Retina (tissue), 1 donor: ENCODE measurements around the gene PDGFD.
A peak's percentile ranks its signal among the peaks of the same experiment; 100 is the strongest.

Experiments
- DNase-seq: peaks from one replicate; pipeline ENCODE4 v3.0.0-alpha.2; 2016

Gene PDGFD

DNA sequence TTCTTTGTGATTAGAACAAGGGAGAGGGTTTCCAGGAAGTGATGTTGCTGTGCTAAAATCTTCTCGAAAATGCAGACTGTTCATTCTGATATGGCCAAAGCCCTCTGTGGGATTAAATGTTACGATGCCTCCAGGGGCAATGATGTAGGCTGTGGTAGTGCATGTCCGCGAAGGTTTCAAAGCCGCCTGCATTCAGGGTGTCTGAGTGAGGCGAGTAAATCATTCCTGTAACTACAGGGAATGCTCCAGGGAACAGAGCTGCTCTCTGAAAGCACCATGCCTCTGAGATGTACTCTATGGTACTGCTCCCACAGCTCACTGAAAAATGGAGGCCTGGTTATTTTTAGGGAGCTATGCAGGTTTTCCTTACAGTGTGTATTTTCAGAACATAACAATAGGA lies 21.2 kb downstream of the PDGFD start:
- no peak for DNase-seq

DNA sequence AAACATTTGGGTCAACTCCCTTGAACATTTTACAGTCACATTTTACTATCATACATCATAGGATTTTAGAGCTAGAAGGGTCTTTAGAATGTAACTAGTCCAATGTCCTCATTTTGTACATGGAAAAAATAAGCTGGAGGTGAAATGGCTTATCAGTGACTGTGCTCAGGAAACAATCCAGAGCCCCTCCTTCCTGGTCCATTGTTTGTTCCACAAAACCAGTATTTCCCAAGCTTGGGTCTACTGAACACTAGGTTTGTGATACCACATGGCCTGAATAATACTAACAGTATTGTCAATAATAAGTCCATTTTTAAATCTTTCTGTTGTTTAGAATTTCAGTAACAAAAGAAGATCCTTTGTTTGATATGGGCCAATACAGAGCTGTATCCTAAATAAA lies 27.1 kb downstream of the PDGFD start:
- no peak for DNase-seq

DNA sequence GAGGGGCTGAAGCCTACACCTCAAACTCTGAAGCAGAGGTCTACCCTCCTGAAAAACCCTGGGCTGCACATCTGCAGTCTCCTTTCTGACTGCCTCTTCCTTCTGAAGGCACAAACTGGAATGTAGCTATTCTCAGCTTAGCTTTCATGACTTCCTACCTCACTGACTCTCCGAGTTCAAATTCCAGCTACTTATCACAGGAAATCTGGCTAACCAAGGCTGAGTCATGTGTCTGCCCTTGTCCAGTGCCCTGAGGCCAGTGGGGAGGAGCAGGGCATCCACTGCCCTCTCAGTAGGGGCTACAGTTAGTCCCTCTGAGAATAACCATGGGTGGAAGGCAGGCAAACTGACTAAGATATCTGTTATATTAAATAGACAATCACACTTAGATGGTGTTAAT lies 29.2 kb downstream of the PDGFD start:
- DNase-seq: no peak

DNA sequence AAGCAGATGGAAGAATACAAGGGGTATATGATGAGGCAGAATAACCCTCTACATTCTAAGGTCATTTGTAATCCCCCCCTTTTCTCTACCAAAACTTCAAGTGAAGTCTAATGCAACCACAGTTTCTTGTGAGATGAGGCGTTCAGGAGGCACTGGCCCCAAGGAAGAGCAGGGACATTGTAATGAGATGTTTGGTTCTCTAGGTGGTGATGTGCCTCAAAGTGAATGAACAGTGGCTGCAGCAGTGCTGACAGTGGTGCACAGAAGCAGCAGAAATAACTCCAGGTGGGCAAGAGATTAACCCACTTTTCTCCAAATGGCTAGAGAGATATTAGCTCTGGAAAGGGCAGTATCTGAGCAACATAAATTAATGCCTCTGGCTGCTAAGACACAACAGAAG lies 33.8 kb downstream of the PDGFD start:
- no peak for DNase-seq

DNA sequence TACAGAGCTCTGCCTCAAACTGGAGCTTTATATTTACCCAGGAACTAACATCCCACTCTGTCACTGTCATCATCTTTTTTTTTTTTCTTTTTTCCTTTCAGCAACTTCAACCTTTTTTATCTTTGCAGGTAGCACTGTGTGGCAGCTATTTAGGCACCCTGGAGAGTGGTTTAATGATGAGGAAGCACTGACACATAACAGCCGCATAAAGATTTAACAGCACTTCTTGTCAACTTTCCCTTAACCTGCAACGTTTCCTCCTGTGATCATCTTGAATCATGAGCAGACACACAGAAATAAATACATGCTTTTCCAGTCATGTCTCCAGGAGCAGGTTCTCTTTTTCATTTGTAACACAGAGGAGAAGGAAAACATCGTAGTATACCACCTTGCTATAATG lies 34.8 kb downstream of the PDGFD start:
- no peak for DNase-seq

DNA sequence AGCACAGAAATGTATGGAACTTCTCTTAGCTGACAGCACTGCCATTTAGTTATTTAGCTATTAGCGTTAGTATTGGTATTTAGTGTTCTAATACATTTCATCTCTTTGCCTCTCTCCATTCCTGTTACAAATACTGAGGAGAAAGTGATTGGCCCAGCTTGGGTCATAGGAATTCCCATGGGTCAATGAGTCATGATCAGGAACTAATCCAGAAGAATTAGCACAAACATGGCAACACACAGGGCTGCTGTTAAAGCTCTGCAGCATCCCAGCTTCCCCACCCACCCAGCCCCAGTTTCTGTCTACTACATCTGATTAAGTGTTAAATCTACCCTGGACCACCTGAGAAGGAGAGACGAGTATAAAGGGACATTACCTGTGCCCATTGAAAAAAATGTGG lies 36.1 kb downstream of the PDGFD start:
- DNase-seq: no peak

DNA sequence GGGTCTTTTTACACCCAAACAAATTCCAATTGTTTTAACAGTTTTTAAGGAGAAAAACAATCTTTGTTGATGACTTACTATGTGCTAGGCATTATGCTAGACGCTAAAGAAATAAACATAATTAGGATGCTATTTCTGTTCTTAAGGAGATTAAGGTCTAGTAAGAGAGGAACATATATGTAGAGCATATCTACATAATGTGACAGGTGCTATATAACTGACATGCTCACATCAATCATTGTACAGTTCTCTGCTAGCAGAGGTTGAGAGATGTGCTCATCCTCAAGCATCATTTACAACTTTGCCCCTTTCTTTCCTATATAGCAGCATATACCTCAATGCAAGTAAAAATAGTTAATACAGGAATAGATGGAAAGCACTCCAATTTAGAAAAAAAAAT lies 37.5 kb downstream of the PDGFD start:
- DNase-seq: no peak

DNA sequence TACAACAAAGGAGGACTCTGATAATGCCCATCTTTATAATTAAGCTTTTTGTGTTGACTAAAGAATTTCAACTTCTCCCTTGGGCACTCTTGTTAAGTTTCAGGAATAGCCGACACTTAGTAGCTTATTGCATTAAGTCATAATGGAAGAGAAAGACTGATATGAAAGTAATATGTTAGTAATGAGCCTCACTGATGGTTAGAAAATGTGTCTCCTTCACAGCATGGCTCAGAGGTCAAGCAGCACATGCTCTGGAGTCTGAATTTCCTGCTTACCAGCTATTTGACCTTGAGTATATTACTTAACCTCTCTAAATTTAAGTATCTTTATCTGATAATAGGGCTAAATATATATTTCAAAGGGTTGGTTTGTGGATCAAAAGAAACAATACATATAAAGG lies 39.0 kb downstream of the PDGFD start:
- no peak for DNase-seq

DNA sequence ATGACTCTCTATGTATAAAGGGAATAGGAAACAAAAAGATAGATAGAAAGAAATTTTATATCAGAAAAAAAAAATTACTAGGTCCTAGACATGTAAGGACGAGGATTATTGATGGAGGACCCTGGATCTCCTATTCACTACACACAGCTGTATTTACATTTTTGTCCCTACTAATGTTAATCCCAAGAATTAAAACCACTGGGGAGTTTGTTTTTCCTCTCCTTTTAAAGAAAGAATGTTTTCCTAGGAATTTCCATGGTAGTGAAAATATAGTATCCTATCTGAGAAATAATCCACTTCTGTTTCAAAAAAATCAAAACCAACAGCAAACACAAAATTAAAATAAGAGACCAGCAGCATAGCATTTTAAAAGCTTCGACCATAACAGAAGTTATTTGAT lies 41.1 kb downstream of the PDGFD start:
- no peak for DNase-seq

DNA sequence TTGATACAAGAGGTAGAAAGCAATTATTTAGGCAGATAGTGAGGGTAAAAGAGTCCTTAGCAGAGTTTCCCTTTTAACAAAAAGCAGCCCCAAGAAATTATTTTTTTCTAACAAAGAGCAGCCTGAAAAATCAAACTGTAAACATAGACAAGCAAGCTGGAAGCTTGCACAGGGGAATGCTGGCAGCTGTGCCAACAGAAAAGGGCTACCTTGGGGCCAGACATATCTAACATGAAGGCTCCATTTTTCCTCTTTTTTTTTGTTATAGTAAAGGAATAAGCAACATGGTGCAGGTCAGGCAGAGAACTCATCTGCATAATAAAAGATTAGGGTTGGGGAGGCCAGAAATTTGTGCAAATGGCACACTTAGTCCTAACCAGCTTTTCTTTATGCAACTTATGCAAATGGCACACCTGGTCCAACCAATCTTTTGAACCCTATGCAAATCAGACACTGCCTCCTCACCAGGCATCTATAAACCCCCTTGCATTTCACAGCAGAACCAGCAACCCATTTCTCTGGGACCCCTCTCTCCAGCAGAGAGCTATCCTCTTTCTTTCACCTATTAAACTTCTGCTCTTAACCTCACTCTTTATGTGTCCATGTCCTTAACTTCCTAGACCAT lies 41.8 kb downstream of the PDGFD start:
- no peak for DNase-seq

DNA sequence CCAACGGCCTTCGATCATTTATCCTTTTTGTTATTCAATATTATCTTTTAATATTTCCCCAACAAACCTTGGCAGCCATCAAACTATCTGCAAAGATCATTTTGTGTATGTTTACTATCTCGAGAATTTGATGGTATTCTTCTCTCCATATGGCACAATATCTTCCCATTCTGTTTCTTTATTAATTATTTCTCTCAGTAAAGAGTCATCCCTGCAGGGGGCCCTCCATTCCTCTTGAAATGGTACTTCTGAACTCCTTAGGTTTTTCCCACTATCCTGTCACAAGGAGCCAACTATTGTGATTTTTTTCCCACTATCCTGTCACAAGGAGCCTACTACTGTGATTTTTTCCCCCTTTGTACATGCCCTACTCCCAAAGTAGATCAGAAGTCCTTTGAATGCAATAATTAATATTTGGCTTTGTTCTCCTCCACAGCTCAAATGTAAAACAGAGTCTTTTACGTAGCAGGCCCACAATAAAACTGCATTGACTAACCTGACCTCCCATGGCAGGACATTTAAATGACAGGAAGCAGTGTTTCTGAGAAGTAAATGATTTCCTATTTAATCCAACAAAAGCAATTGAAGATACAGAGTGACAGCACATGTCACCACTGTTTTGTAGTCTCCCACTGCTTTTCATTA lies 43.3 kb downstream of the PDGFD start:
- peak; percentile 26 for DNase-seq

DNA sequence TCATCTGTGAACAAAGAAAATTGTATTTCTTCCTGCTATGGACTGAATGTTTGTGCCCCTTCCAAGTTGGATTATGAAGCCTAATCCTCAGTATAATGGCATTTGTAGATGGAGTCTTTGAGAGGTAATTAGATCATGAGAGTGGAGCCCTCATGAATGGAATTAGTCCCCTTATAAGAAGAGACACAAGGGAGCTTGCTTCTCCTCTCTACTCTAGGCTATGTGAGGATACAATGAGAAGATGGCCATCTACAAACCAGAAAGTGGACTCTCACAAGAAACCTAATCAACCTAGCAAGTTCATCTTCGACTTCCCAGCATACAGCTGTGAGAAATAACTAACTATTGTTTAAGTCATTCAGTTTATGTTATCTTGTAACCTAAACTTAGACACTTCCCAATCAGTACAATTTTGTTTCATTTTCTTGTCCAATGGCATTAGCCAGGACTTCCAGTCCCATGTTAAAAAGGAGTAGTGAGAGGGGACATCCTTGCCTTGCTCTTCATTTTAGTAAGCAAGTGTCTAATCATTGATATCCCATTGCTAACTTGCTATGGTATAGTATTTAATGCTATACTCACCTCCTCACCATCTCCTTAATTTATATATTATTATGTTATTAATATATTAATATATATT lies 45.7 kb downstream of the PDGFD start:
- DNase-seq: no peak

DNA sequence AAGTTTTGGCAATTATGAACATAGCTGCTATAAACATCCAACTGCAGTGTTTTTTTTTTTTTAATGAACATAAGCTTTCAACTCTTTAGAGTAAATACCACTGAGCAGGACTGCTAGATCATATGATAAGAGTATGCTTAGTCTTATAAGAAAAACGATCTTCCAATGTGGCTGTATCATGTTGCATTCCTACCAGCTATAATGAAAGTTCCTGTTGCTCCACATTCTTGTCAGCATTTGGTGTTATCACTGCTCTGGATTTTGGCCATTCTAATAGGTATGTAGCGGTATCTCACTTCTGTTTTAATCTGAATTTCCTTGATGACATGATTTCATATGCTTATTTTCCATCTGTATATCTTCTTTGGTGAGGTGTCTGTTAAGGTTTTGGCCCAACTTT lies 50.4 kb downstream of the PDGFD start:
- no peak for DNase-seq

DNA sequence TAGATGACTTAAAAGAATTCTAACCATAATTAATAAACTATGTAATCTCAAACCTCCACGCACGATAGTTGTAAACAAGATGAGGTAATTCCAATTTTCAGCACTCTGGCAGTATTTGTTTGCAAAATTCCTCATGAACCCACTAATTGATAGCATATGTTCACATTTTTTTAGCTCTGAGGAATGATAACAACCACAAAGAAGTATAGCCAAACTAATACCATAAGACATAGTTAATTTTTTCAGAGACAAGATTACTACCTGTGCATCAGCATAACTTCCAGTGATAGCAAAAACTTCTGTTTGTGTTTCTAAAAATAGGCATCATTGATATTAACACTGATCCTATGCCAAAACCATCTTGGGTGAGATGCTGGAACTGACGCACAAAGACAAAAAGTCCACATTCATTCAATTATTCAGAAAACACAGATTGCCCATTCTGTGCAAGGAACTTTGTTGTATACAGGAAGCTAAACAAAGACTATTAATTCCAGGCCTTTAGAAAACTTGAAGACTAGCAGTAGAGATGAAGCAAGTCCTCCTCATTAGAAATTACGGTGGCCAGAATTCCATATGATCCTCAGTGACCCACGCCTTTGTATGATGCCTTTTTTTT lies 57.7 kb downstream of the PDGFD start:
- no peak for DNase-seq

DNA sequence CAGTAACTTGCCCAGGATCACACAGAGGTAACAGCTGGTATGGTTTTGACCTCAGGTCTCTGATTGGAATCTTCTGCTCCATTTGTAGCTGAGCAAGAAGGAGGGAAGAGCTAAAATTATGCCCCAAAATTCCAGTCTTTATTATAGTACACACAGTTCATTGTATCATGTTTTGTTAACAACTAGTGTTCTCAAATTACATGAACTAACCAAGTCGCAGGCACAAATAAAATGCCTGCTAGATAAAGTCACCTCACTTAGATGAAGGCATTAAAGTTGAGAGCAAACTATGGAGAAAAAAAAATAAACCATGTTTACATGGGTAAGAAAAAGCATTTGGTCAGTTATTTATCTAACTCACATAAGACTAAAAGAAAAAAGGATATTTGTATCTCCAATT lies 58.8 kb downstream of the PDGFD start:
- no peak for DNase-seq

DNA sequence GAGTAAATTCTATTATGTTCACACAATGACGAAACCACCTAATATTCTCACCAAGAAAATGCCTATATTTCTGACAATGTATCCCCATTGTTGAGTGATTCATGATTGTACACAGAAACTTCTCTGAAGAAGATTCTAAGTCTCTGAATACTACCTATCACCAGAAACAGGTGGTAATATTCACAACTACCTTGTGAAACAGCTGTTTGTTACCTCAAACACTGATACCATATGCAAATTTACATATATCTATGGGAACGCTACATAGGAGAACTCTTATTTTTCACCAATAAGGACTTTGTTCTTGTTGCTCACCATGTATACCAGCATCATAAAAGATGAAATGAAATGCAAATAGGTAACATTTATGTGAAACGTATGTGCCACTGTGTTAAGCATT lies 59.3 kb downstream of the PDGFD start:
- DNase-seq: no peak

DNA sequence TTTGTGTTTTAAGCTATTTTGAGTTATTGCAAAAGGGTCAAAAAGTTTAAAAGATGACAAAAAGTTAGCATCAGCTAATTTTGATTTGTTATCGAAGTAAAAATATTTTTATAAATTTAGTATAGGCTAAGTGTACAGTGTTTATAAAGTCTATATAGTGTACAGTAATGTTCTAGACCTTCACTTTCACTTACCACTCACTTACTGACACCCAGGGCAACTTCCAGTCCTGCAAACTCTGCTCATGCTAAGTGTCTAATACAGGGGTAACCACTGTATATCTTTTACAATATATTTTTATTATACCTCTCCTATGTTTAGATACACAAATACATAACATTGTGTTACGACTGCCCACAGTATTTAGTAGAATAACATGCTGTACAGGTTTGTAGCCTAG lies 59.7 kb downstream of the PDGFD start:
- no peak for DNase-seq

DNA sequence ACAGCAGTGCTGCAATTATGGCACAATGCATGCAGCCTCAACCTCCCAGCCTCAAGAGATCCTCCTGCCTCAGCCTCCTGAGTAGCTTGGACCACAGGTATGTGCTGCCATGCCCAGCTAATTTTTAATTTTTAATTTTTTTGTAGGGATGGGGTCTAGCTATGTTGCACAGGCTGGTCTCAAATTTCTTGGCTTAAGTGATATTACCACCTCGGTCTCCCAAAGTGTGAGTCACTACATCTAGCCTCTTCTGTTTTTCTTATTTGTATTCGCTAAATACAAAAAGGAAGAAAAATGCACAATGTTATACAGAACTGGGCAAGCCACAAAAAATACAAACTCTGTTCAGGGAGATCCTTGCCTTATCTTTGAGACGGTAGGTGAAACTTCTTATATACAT lies 65.4 kb downstream of the PDGFD start:
- DNase-seq: no peak

DNA sequence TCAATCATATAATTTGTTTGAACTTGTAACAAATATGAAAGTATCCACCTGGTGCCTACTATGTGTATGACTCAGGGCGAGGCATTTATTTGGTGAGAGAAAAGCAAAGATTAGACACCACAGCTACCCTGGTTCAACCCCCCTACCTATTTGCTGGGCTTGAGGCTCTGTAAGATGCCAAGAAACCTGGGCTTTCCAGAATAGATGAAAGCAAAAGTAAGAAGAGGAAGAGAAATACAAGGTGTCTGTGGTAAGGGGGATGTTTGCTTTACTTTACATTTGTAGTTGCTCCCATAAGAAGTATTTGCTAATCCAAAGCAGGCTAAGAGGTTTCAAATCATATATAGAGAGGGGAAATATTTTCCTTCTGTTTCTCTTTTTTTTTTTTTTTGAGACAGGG lies 65.8 kb downstream of the PDGFD start:
- DNase-seq: no peak

DNA sequence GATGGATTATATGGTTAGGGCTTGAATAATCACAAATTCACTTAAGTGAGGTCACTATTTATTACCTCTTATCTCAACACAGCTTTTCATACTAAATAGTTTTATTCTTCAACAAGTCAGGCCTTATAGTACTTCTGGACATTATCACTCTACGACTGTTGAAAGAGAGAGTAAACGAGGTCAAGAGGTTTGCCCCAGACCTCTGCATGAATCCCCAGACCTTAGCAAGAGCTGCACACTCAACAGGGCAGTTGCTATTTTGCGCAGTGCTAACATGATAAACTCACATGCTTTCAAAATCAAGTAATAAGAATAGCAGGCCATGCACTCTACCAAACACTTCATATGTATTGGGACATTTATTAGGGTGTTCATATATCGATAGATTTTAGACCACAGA lies 67.0 kb downstream of the PDGFD start:
- no peak for DNase-seq

DNA sequence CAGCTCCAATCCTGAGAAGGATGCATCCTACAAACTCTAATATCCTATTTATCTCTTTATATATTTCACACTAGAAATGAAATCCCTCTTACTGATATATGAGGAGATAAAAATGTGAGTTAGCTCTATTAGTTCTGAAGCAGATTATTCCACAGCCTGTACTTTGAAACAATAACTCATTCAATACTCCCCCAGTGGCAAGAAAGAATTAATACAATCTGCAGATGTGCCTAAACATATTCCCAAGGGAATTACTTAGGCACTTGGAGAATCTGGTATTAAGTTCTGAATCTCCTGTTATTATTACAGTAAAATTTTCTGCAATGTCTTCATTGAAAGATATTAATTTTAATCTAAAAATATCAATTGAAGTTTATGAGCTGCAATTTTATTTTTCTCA lies 68.2 kb downstream of the PDGFD start:
- no peak for DNase-seq

DNA sequence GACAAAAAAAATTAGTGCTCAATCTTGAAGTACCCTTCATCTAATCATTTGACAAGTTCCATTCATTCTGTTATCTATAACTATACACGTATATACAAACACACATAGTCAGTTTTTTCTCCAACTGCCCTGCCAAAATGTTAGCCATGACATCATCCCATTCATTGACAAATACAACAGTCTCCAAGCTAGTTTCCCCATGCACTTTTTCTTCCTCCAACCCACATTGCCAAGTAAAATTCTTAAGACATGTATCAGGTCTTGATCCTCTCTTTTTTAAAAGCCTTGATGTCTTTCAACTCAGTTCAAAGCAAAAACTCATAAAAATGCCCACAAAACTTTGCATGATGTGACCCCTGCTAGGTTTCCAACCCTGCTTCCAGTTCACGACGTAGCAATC lies 69.4 kb downstream of the PDGFD start:
- DNase-seq: no peak

DNA sequence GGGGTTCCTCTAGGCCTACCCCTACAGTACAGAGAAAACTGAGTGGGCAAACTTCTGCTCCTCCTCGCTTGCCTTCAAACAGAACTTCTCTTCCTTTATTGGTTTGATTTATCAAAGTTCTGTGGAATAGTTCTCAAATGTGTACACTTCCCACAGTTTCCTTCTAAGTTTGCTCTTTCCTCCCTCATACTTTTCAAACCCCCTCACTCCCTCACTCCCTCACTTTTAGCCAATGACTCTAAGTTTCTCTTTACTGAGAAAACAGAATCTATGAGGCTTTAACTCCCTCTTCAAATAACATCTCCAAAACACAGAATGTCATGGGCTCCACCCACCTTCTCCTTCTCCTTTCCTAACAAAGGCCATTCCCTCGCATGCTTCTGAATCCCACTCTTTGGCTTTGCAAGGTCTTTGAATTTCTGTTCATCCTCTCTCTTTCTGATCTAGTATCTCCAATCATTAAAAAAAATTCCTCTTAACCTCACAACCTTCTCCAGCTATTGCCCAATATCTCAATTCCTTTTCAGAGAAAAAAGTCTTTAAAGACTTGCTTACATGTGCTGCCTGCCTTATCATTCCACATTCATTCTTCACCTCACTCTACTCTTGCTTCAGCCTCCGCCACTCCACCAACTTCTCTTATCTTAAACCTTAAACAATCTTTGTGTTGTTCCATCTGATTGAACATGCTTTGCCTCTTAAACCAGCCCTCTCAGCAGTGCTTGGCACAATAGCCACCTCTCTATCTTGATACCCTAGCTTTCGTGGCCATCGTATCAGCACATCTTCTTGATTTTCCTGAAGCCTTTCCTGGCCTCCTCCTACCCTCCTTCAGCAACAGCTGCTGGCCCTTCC lies 70.3 kb downstream of the PDGFD start:
- no peak for DNase-seq
